Thyroid gland (tissue), 4 donors: ENCODE measurements around the gene BCR. TPM values are rescaled to one million over a fixed set of nuclear protein-coding genes. Genes with fewer than 3 reads are reported as not detected.

ENCODE experiments used
- DNase-seq, 2 donors: peaks; one replicate each; pipeline ENCODE4 v3.0.0-alpha.2; 2019
- H3K27ac ChIP-seq, 3 donors: fragments of 200-600 bp; sonication (generic); 1 replicate in 2 of 3; 2 replicates in 1 of 3; pipeline ENCODE4 v1.5.1; 2016 to 2019; ENCODE audit warnings: mild to moderate bottlenecking in 1 of 3, moderate library complexity in 1 of 3
- H3K27me3 ChIP-seq: fragments of 200-600 bp; sonication (generic); one replicate; pipeline ENCODE4 v1.5.1; 2019
- H3K36me3 ChIP-seq, 2 donors: fragments of 200-600 bp; sonication (generic); one replicate each; pipeline ENCODE4 v1.5.1; 2016 to 2019
- H3K4me1 ChIP-seq, 2 donors: fragments of 200-600 bp; sonication (generic); one replicate each; pipeline ENCODE4 v1.5.1; 2017 to 2019
- H3K4me3 ChIP-seq, 3 donors: fragments of 200-600 bp; sonication (generic); replicated peaks in 1 of 3; 1 replicate in 2 of 3; 2 replicates in 1 of 3; pipeline ENCODE4 v1.5.1; 2016; ENCODE audit warnings: mild to moderate bottlenecking in 1 of 3
- H3K9me3 ChIP-seq: fragments of 200-600 bp; sonication (generic); one replicate; pipeline ENCODE4 v1.5.1; 2017
- CTCF ChIP-seq, 6 experiments: fragments of 200-600 bp in 3 of 6; fragments of 450-650 bp in 3 of 6; sonication (generic) in 3 of 6; IDR thresholded peaks; one replicate each; pipeline ENCODE4 v1.5.1; 2016 to 2019; ENCODE audit warnings: antibody characterized with exemption in 6 of 6, mild to moderate bottlenecking in 2 of 6, inconsistent platforms in 1 of 6, moderate library complexity in 1 of 6
- POLR2A ChIP-seq, 2 donors: fragments of 450-650 bp; IDR thresholded peaks; one replicate each; pipeline ENCODE4 v1.6.1; 2017; ENCODE audit warnings: antibody characterized with exemption in 2 of 2, mild to moderate bottlenecking in 2 of 2, moderate library complexity in 1 of 2
- WGBS, 2 donors: methylation state at CpG; one replicate each; pipeline ENCODE4 v1.1.5; 2017; 5-methylcytosine and 5-hydroxymethylcytosine counted together
- intact Hi-C: fragments of 100-400 bp; cut with DNase I; formaldehyde crosslinking; loops from one replicate; pipeline ENCODE4 v1.15.1; 2023
- total RNA-seq, 4 donors: library from RNA; depleted of rRNA; stranded (reverse); fragments of >200 nt; gene quantifications; one replicate each; pipeline ENCODE4 v1.2.3, GENCODE V29; 2016

Gene BCR
- total RNA-seq, 4 donors from 2014 or later = 80.1 to 127 (median 87.7) TPM

GRCh38 chr22:23218867-23219251 lies 38.5 kb downstream of the BCR start:
- 10 to 36% methylated on average over 11 of the region's 11 CpGs for WGBS, 2 donors

GRCh38 chr22:23219317-23219716 lies 39.0 kb downstream of the BCR start:
- Histone ChIP-seq H3K27ac (peak overlapping the region; percentile 69 to 86 (median 73)), H3K4me3 (no peak overlapping the region), H3K4me1 (peaks cover 73 to 100% of the 10 kb centered on the region in 2 donors), H3K36me3 (no peaks in the 10 kb centered on the region), H3K27me3 (no peaks in the 10 kb centered on the region), H3K9me3 (no peaks in the 10 kb centered on the region)
- TF ChIP-seq POLR2A (IDR thresholded peaks at IDR 0.05) = no peak
- no peak for TF ChIP-seq CTCF (IDR thresholded peaks at IDR 0.05)
- WGBS, 2 donors = 59 to 70% methylated on average over 6 to 10 of the region's 10 CpGs
- intact Hi-C loops = loop anchor here (5.0 kb wide), 1 partner anchor 37 kb away; the partner anchor contains the start of gene BCR
- no peak for DNase-seq

More at GRCh38 chr22:23218867-23219251, 38.5 kb downstream of the BCR start:
- peak in 1 of 2 donors; percentile 27 for TF ChIP-seq POLR2A (IDR thresholded peaks at IDR 0.05)
- TF ChIP-seq CTCF (IDR thresholded peaks at IDR 0.05) = no peak
- Histone ChIP-seq H3K4me1 (peaks cover 71 to 100% of the 10 kb centered on the region in 2 donors), H3K36me3 (no peaks in the 10 kb centered on the region), H3K4me3 (no peak overlapping the region), H3K9me3 (no peaks in the 10 kb centered on the region), H3K27me3 (no peaks in the 10 kb centered on the region), H3K27ac (peak overlapping the region; percentile 69 to 86 (median 85))
- intact Hi-C loops = loop anchor here (5.0 kb wide), 1 partner anchor 37 kb away; the partner anchor contains the start of gene BCR
- peak; percentile 85 to 87 for DNase-seq

- Histone ChIP-seq H3K4me3 (no peak overlapping the region), H3K9me3 (no peaks in the 10 kb centered on the region), H3K4me1 (peaks cover 73 to 100% of the 10 kb centered on the region in 2 donors), H3K27me3 (no peaks in the 10 kb centered on the region), H3K36me3 (no peaks in the 10 kb centered on the region), H3K27ac (peak overlapping the region; percentile 69 to 86 (median 73))
- intact Hi-C loops = loop anchor here (5.0 kb wide), 1 partner anchor 38 kb away; the partner anchor contains the start of gene BCR
- peak; percentile 89 to 90 for DNase-seq
- WGBS, 2 donors = 10 to 25% methylated on average over 8 to 9 of the region's 12 CpGs
- no peak for TF ChIP-seq CTCF (IDR thresholded peaks at IDR 0.05)
- TF ChIP-seq POLR2A (IDR thresholded peaks at IDR 0.05) = peak in 1 of 2 donors; percentile 29
These were observed 39.6 kb downstream of the BCR start for GRCh38 chr22:23219822-23220484.

GRCh38 chr22:23220485-23221350 lies 40.4 kb downstream of the BCR start:
- 66 to 68% methylated on average over 11 of the region's 11 CpGs for WGBS, 2 donors
- no peaks in the 10 kb centered on the region for H3K9me3 ChIP-seq
- peak overlapping the region in 2 of 3 donors; percentile 69 to 73 for H3K27ac ChIP-seq
- no peak for TF ChIP-seq POLR2A (IDR thresholded peaks at IDR 0.05)
- no peak for TF ChIP-seq CTCF (IDR thresholded peaks at IDR 0.05)
- H3K4me1 ChIP-seq = peaks cover 73 to 100% of the 10 kb centered on the region in 2 donors
- no peaks in the 10 kb centered on the region for H3K27me3 ChIP-seq
- no peaks in the 10 kb centered on the region for H3K36me3 ChIP-seq
- DNase-seq = no peak
- intact Hi-C loops = no loop called here
- no peak overlapping the region for H3K4me3 ChIP-seq
